ENCODE measurements around the gene FOXP4.

DNA sequence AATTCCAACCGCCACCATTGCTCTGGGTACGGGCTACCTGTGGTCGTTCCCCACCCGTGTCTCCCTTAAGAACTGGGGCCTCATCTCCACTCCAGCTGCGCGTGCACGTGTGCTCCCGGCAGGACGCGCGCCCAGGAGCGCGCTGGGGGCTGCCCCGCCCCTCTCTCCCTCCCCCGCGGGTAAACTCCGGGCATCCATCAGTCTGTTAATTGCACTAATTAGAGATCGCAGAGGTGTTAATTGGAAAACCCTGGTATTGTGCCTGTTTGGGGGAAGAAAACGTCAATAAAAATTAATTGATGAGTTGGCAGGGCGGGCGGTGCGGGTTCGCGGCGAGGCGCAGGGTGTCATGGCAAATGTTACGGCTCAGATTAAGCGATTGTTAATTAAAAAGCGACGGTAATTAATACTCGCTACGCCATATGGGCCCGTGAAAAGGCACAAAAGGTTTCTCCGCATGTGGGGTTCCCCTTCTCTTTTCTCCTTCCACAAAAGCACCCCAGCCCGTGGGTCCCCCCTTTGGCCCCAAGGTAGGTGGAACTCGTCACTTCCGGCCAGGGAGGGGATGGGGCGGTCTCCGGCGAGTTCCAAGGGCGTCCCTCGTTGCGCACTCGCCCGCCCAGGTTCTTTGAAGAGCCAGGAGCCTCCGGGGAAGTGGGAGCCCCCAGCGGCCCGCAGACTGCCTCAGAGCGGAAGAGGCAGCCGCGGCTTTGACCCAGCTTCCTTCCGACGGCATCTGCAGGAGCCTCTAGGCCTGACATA lies 14.4 kb downstream of the FOXP4 start:
- TF ChIP-seq, protein P1, sequence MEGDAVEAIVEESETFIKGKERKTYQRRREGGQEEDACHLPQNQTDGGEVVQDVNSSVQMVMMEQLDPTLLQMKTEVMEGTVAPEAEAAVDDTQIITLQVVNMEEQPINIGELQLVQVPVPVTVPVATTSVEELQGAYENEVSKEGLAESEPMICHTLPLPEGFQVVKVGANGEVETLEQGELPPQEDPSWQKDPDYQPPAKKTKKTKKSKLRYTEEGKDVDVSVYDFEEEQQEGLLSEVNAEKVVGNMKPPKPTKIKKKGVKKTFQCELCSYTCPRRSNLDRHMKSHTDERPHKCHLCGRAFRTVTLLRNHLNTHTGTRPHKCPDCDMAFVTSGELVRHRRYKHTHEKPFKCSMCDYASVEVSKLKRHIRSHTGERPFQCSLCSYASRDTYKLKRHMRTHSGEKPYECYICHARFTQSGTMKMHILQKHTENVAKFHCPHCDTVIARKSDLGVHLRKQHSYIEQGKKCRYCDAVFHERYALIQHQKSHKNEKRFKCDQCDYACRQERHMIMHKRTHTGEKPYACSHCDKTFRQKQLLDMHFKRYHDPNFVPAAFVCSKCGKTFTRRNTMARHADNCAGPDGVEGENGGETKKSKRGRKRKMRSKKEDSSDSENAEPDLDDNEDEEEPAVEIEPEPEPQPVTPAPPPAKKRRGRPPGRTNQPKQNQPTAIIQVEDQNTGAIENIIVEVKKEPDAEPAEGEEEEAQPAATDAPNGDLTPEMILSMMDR (IDR thresholded peaks at IDR 0.05) = no peak
- no peak for TF ChIP-seq EP300 (IDR thresholded peaks at IDR 0.05)
